DMS114 treated with DMSO at 0.1 percent for 48 hours (cell line): ENCODE measurements around the gene KRTCAP2.
"Not testable (repeated sequence)": the region's sequence is repeated elsewhere in the genome, so short reads cannot be mapped to it uniquely, and the experiment has no call there.

Experiments used
- DNase-seq: peaks from one replicate; lab custom pipeline; 2025; ENCODE audit not compliant: unreplicated experiment; lab: John Stamatoyannopoulos, UW

Gene KRTCAP2

GRCh38 chr1:155200920-155201319 lies 27.8 kb upstream of the KRTCAP2 start:
- no peak for DNase-seq

- no peak for DNase-seq
Measured at GRCh38 chr1:155199792-155200191, 26.7 kb upstream of the KRTCAP2 start.

- DNase-seq: no peak
Measured at GRCh38 chr1:155198547-155198906, 25.4 kb upstream of the KRTCAP2 start.

GRCh38 chr1:155197901-155198546 lies 24.9 kb upstream of the KRTCAP2 start:
- no peak for DNase-seq

- no peak for DNase-seq
Measured at GRCh38 chr1:155196893-155197638, 24.0 kb upstream of the KRTCAP2 start.

- DNase-seq: no peak
Measured at GRCh38 chr1:155196103-155196892, 23.2 kb upstream of the KRTCAP2 start.

- DNase-seq: no peak
Measured at GRCh38 chr1:155195201-155196102, 22.3 kb upstream of the KRTCAP2 start.

GRCh38 chr1:155193991-155194240 lies 20.8 kb upstream of the KRTCAP2 start:
- DNase-seq: not testable (repeated sequence)

- peak; percentile 92 for DNase-seq
Measured at GRCh38 chr1:155193275-155193990, 20.3 kb upstream of the KRTCAP2 start.

- DNase-seq: no peak
Measured at GRCh38 chr1:155192346-155193274, 19.5 kb upstream of the KRTCAP2 start.

GRCh38 chr1:155191904-155192303 lies 18.8 kb upstream of the KRTCAP2 start:
- DNase-seq: no peak

GRCh38 chr1:155189926-155190325 lies 16.8 kb upstream of the KRTCAP2 start:
- not testable (repeated sequence) for DNase-seq

- no peak for DNase-seq
Measured at GRCh38 chr1:155188268-155188667, 15.2 kb upstream of the KRTCAP2 start.

GRCh38 chr1:155187456-155187891 lies 14.4 kb upstream of the KRTCAP2 start:
- no peak for DNase-seq

GRCh38 chr1:155186794-155187455 lies 13.8 kb upstream of the KRTCAP2 start:
- no peak for DNase-seq

GRCh38 chr1:155186067-155186793 lies 13.1 kb upstream of the KRTCAP2 start:
- no peak for DNase-seq

- DNase-seq: no peak
Measured at GRCh38 chr1:155185783-155186066, 12.6 kb upstream of the KRTCAP2 start.
